ENCODE results near the gene CASP2. TPM values are rescaled to one million over a fixed set of nuclear protein-coding genes. Genes with fewer than 3 reads are reported as not detected.

Gene CASP2
- total and polyA plus RNA-seq, 2 of the 8 experiments (the other 6 are each of a cell fraction or from before 2014, with no cell fraction given): 23.7 to 35.3 TPM

Small RNA genes within 50 kb of the gene (small RNA-seq; reads per million reads assigned to genes)
- gene RN7SL481P (ENCODE audit: insufficient read depth) (not detected), gene RN7SL535P (ENCODE audit: insufficient read depth) (not detected)

Other genes with a start within 250 kb of the CASP2 start
- not detected in 2 replicates for gene OR6V1, start 236.0 kb upstream of the CASP2 start, total RNA-seq (2021; fragmentation: NEBNext Ultra II Directional; extraction: Animal tissue kit (Norgen Biotek cat#: 25700))
- gene OR6V1, start 236.0 kb upstream of the CASP2 start, polyA plus RNA-seq (2011; rRNA removed): not detected in 2 replicates
- gene PIP, start 156.3 kb upstream of the CASP2 start, total RNA-seq (2021; fragmentation: NEBNext Ultra II Directional; extraction: Animal tissue kit (Norgen Biotek cat#: 25700)): not detected in 2 replicates
- not detected in 2 replicates for gene PIP, start 156.3 kb upstream of the CASP2 start, polyA plus RNA-seq (2011; rRNA removed)
- not detected in 2 replicates for gene TAS2R39, start 104.9 kb upstream of the CASP2 start, total RNA-seq (2021; fragmentation: NEBNext Ultra II Directional; extraction: Animal tissue kit (Norgen Biotek cat#: 25700))
- not detected in 2 replicates for gene TAS2R39, start 104.9 kb upstream of the CASP2 start, polyA plus RNA-seq (2011; rRNA removed)
- gene TAS2R40, start 66.3 kb upstream of the CASP2 start, total RNA-seq (2021; fragmentation: NEBNext Ultra II Directional; extraction: Animal tissue kit (Norgen Biotek cat#: 25700)): not detected in 2 replicates
- not detected in 2 replicates for gene TAS2R40, start 66.3 kb upstream of the CASP2 start, polyA plus RNA-seq (2011; rRNA removed)
- 25.5 and 26.2 TPM in 2 replicates for gene GSTK1, start 24.9 kb upstream of the CASP2 start, total RNA-seq (2021; fragmentation: NEBNext Ultra II Directional; extraction: Animal tissue kit (Norgen Biotek cat#: 25700))
- gene GSTK1, start 24.9 kb upstream of the CASP2 start, polyA plus RNA-seq (2011; rRNA removed): 32.5 and 34.0 TPM in 2 replicates
- 3.2 and 4.4 TPM in 2 replicates for gene TMEM139, start 3.4 kb upstream of the CASP2 start, total RNA-seq (2021; fragmentation: NEBNext Ultra II Directional; extraction: Animal tissue kit (Norgen Biotek cat#: 25700))
- 6.7 and 7.6 TPM in 2 replicates for gene TMEM139, start 3.4 kb upstream of the CASP2 start, polyA plus RNA-seq (2011; rRNA removed)
- gene CLCN1, start 27.8 kb downstream of the CASP2 start, total RNA-seq (2021; fragmentation: NEBNext Ultra II Directional; extraction: Animal tissue kit (Norgen Biotek cat#: 25700)): 0.33 and 0.41 TPM in 2 replicates
- 0.36 and 0.38 TPM in 2 replicates for gene CLCN1, start 27.8 kb downstream of the CASP2 start, polyA plus RNA-seq (2011; rRNA removed)
- 35.5 and 38.2 TPM in 2 replicates for gene FAM131B, start 74.4 kb downstream of the CASP2 start, total RNA-seq (2021; fragmentation: NEBNext Ultra II Directional; extraction: Animal tissue kit (Norgen Biotek cat#: 25700))
- gene FAM131B, start 74.4 kb downstream of the CASP2 start, polyA plus RNA-seq (2011; rRNA removed): 23.1 and 28.8 TPM in 2 replicates
- 159 and 174 TPM in 2 replicates for gene ZYX, start 93.0 kb downstream of the CASP2 start, total RNA-seq (2021; fragmentation: NEBNext Ultra II Directional; extraction: Animal tissue kit (Norgen Biotek cat#: 25700))
- gene ZYX, start 93.0 kb downstream of the CASP2 start, polyA plus RNA-seq (2011; rRNA removed): 40.6 and 77.9 TPM in 2 replicates
- gene EPHA1, start 120.5 kb downstream of the CASP2 start, total RNA-seq (2021; fragmentation: NEBNext Ultra II Directional; extraction: Animal tissue kit (Norgen Biotek cat#: 25700)): 133 and 139 TPM in 2 replicates
- 86.5 and 113 TPM in 2 replicates for gene EPHA1, start 120.5 kb downstream of the CASP2 start, polyA plus RNA-seq (2011; rRNA removed)
- 0.32 and 0.46 TPM in 2 replicates for gene TAS2R60, start 155.1 kb downstream of the CASP2 start, total RNA-seq (2021; fragmentation: NEBNext Ultra II Directional; extraction: Animal tissue kit (Norgen Biotek cat#: 25700))
- 0.13 and 0.15 TPM in 2 replicates for gene TAS2R60, start 155.1 kb downstream of the CASP2 start, polyA plus RNA-seq (2011; rRNA removed)
- gene TAS2R41, start 189.5 kb downstream of the CASP2 start, total RNA-seq (2021; fragmentation: NEBNext Ultra II Directional; extraction: Animal tissue kit (Norgen Biotek cat#: 25700)): not detected in 2 replicates
- 0.12 TPM in 1 of 2 replicates, not detected in the other for gene TAS2R41, start 189.5 kb downstream of the CASP2 start, polyA plus RNA-seq (2011; rRNA removed)

Data from H1 (cell line).